ENCODE data around the gene RAP1GDS1.
"Not testable (repeated sequence)": the region's sequence is repeated elsewhere in the genome, so short reads cannot be mapped to it uniquely, and the experiment has no call there.

RAP1GDS1 gene

DNA sequence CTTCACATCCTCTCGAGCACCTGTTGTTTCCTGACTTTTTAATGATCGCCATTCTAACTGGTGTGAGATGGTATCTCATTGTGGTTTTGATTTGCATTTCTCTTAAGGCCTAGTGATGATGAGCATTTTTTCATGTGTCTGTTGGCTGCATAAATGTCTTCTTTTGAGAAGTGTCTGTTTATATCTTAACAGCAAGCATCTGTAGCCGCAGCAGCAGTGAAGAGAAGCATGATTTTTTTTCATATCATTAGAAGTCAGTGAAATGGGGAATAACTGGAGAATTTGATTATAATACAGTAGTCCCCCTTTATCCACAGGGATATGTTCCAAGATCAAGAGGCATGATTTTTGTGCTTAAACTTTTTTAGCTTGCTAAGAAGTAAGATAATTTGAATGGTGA is 27.5 kb downstream of the RAP1GDS1 start:
- DNase-seq (ENCODE audit: low read depth in 2 of 2): not testable (repeated sequence)

DNA sequence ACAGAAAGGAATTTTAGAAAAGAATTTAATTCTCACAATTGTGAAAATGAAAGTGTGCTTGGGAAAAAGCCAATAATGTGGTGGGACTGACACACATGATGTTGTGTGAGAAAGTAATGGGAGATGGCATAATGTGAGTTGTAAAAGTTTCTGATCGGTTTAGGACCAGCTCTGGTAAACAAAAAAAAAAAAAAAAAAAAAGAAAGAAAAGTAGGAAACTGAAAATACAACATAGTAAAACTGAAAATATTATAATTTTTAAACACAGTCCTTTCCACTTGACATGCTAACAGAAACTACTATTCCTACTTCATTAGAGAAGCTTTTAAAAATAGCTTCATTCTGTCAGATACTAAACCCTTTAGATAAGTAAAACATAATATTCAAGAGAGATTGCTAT is 28.2 kb downstream of the RAP1GDS1 start:
- no peak for DNase-seq (ENCODE audit: low read depth in 2 of 2)

DNA sequence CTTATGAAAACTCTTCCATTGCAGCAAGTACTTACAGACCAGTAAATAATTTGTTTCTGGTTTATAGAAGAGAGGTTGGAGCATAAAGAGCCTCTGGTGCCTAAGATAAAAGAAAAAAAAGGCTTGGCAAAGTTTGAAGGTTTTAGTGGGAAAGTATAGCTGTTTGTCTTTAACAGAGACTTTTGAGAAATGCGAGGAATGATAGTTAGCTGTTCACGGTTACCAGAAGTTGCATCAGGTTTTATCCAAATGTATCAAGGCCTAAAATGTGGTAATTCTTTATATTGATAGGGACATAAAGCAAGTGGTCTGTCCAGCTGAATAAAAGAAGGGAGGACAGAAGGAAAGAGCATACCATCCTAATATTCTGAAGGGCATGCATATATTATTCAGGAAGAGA is 29.3 kb downstream of the RAP1GDS1 start:
- no peak for DNase-seq (ENCODE audit: low read depth in 2 of 2)

- DNase-seq (ENCODE audit: low read depth in 2 of 2): peak in 1 of 2 donors; percentile 4
These were observed 32.1 kb downstream of the RAP1GDS1 start for GRCh38 chr4:98293104-98293887.

DNA sequence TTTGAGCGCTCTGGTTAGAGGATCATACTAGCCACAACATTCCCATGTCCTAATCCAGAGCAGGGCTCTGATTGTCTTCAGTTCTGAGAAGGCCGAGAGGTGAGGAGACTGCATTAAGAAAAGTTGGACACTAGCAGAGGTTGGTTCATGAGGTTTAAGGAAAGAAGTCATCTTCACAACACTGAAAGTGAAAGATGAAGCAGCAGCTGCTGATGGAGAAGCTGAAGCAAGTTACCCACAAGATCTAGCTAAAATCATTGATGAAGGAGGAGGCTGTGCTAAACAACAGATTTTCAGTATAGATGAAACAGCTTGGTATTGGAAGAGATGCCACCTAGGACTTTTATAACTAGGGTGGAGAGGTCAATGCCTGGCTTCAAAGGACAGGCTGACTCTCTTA is 36.8 kb downstream of the RAP1GDS1 start:
- DNase-seq (ENCODE audit: low read depth in 2 of 2): no peak

DNA sequence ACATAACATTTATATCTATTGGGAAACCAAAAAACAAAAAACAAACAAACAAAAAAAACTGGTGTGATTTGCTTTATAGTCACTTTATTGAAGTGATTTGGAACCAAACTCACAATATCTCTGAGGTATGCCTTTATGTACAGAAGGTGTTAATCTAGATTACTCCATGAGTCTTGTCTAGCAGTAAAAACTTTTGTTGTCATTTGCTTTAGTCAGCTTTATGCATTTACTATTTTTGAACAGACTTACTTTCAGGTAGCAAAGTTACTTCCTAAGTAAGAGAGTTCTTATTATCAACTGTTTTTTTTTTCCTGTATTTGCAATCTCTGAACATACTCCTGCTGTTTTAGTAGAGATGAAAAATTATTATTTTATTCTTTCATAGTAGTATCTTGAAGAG is 39.5 kb downstream of the RAP1GDS1 start:
- DNase-seq (ENCODE audit: low read depth in 2 of 2): no peak

DNA sequence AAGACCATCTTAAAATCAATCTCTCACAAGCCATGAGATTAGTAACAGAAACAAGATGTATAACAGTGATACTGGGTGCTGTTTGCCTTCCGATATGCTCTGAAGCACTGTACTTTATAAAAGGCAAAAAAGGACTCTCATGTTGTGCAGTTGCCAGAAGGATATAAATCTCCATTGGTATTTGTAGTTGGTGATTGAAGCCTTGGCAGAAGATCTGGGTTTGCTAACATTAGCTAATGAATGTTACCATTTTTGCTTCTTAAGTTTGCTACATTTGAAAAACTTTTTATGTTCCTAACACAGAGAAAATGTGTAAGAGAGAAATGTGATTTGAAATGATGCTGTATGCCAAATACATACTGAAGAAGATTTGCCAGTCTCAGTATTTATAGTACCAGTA is 44.4 kb downstream of the RAP1GDS1 start:
- DNase-seq (ENCODE audit: low read depth in 2 of 2): no peak

- DNase-seq (ENCODE audit: low read depth in 2 of 2): no peak
These were observed 49.7 kb downstream of the RAP1GDS1 start for GRCh38 chr4:98310867-98311266.

DNA sequence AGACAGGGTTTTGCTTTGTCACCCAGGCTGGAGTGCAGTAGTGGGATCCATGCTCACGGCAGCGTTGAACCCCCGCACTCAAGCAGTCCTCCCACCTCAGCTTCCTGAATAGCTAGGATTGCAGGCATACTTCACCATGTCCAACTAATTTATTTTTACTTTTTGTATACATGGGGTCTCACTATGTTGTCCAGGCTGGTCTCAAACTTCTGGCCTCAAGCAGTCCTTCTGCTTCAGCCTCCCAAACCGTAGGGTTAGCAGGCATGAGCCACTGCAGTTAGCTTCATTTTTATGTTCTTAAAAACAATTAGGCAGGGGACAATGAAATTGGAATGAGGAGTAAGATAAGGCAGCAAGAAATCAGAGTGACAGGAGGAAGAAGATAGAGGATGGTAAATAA is 50.5 kb downstream of the RAP1GDS1 start:
- no peak for DNase-seq (ENCODE audit: low read depth in 2 of 2)

GRCh38 chr4:98314791-98315565 is 53.8 kb downstream of the RAP1GDS1 start:
- no peak for DNase-seq (ENCODE audit: low read depth in 2 of 2)

DNA sequence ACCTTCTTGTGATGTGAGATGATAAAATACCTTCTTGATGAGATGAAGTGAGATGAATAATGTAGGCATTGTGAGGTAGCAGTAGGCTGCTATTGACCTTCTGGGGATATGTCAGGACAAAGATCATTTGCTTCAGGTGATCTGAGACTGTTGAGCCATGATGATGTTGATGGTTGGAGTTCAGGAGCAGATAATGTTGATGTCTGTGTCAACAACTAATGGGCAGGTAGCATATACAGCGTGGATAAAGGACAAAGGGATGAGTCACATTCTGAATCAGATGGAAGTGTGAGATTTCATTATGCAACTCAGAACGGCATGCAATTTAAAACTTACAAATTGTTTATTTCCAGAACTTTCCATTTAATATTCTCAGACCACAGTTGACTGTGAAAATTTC is 57.3 kb downstream of the RAP1GDS1 start:
- no peak for DNase-seq (ENCODE audit: low read depth in 2 of 2)

GRCh38 chr4:98319021-98319420 is 57.8 kb downstream of the RAP1GDS1 start:
- no peak for DNase-seq (ENCODE audit: low read depth in 2 of 2)

GRCh38 chr4:98326168-98326567 is 65.0 kb downstream of the RAP1GDS1 start:
- DNase-seq (ENCODE audit: low read depth in 2 of 2): no peak

GRCh38 chr4:98327694-98328093 is 66.5 kb downstream of the RAP1GDS1 start:
- DNase-seq (ENCODE audit: low read depth in 2 of 2): no peak

- DNase-seq (ENCODE audit: low read depth in 2 of 2): not testable (repeated sequence)
These were observed 68.9 kb downstream of the RAP1GDS1 start for GRCh38 chr4:98329879-98330640.

GRCh38 chr4:98332017-98332416 is 70.8 kb downstream of the RAP1GDS1 start:
- no peak for DNase-seq (ENCODE audit: low read depth in 2 of 2)

- DNase-seq (ENCODE audit: low read depth in 2 of 2): no peak
These were observed 73.3 kb downstream of the RAP1GDS1 start for GRCh38 chr4:98334461-98334860.

GRCh38 chr4:98338761-98339438 is 77.7 kb downstream of the RAP1GDS1 start:
- no peak for DNase-seq (ENCODE audit: low read depth in 2 of 2)

DNA sequence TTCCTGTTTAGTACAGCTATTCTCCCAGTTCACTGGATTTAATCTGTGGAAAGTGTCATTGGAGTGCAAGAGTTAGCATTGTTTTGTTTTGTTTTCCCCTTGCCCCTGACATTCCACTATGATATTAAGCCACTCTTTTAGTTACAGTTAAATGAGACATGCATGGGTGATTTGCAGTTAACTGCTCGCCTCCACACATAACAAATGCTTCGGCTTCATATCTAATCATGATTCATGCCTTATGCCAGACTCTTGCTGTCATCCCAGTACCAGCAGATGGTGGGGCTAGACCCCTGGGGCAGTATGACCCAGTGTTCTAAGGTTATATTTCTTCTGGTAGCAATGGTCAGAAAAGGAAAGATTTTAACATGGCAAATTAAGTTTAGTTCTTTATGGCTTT is 80.1 kb downstream of the RAP1GDS1 start:
- no peak for DNase-seq (ENCODE audit: low read depth in 2 of 2)

DNA sequence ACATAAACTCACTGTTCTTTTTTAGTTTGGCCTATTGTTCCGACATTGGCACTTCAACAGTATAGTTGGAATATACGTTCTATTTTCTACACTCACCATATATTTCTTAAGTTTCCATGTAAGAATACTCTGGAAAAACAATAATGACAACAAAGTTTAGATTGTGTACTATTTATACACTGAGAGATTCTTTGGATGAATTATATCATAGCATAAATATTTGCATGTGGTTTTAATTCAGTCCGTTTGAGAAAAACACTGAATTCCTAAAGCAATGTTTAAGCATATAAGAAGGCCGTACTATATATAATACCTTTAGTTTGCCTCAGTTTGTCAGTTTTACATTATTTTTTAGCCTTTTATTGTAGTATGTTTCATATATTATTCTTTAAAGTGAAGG is 82.4 kb downstream of the RAP1GDS1 start:
- DNase-seq (ENCODE audit: low read depth in 2 of 2): no peak

- DNase-seq (ENCODE audit: low read depth in 2 of 2): no peak
These were observed 84.7 kb downstream of the RAP1GDS1 start for GRCh38 chr4:98345838-98346237.

DNA sequence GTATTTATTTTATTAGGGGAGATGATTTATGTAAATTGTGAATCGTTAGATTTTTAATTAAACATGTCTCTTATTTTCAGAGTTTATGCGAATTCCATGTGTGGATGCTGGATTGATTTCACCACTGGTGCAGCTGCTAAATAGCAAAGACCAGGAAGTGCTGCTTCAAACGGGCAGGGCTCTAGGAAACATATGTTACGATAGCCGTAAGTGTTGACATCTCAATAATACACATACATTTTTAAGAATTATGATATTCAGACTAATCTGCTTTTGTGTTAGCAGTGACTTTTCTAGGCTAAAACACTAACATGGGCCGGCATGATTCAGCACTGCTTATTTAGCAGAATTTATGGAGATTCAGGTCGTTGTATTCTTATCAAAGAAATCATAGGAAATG is 91.2 kb downstream of the RAP1GDS1 start:
- DNase-seq (ENCODE audit: low read depth in 2 of 2): no peak

All from stimulated activated CD4-positive, alpha-beta T cell treated with anti-CD3 and anti-CD28 coated beads, Interleukin-15, amount 100 ng/mL, for 48 hours (primary cell).